CD4-positive, alpha-beta T cell treated with Interleukin-12 subunit alpha and Interleukin-12 subunit beta, for 1 hour (primary cell): ENCODE data around the gene NALCN.

Experiments used
- DNase-seq: peaks from one replicate; pipeline ENCODE4 v3.0.0-alpha.2; 2020

The NALCN gene

GRCh38 chr13:101013245-101013644, 403.1 kb downstream of the NALCN start:
- DNase-seq, result no peak

GRCh38 chr13:101010100-101010499, 406.2 kb downstream of the NALCN start:
- no peak for DNase-seq

GRCh38 chr13:101007245-101007644, 409.1 kb downstream of the NALCN start:
- DNase-seq, result no peak
